Dedifferentiated amniotic fluid mesenchymal stem cell (primary cell): ENCODE measurements around the gene TNNC1.
A peak's percentile ranks its signal among the peaks of the same experiment; 100 is the strongest.

ENCODE experiments used
- DNase-seq: peaks from one replicate; pipeline ENCODE4 v3.0.0-alpha.2; 2016; ENCODE audit errors: extremely low spot score

The TNNC1 gene

GRCh38 chr3:52443791-52444687 is 9.8 kb downstream of the TNNC1 start:
- no peak for DNase-seq

- DNase-seq, result no peak
Observed at GRCh38 chr3:52443268-52443610, 10.6 kb downstream of the TNNC1 start.

- DNase-seq, result no peak
Observed at GRCh38 chr3:52442409-52443267, 11.2 kb downstream of the TNNC1 start.

- DNase-seq, result no peak
Observed at GRCh38 chr3:52441772-52442332, 12.0 kb downstream of the TNNC1 start.

- no peak for DNase-seq
Observed at GRCh38 chr3:52441091-52441771, 12.6 kb downstream of the TNNC1 start.

GRCh38 chr3:52440671-52441070 is 13.2 kb downstream of the TNNC1 start:
- no peak for DNase-seq

- no peak for DNase-seq
Observed at GRCh38 chr3:52440249-52440551, 13.6 kb downstream of the TNNC1 start.

GRCh38 chr3:52439426-52440248 is 14.2 kb downstream of the TNNC1 start:
- no peak for DNase-seq

GRCh38 chr3:52438579-52439425 is 15.0 kb downstream of the TNNC1 start:
- no peak for DNase-seq

- DNase-seq, result no peak
Observed at GRCh38 chr3:52438104-52438376, 15.8 kb downstream of the TNNC1 start.

GRCh38 chr3:52437326-52438103 is 16.3 kb downstream of the TNNC1 start:
- DNase-seq, result no peak

GRCh38 chr3:52436500-52437149 is 17.2 kb downstream of the TNNC1 start:
- peak; percentile 24 for DNase-seq

GRCh38 chr3:52435246-52436101 is 18.4 kb downstream of the TNNC1 start:
- DNase-seq, result no peak

- no peak for DNase-seq
Observed at GRCh38 chr3:52434491-52435115, 19.2 kb downstream of the TNNC1 start.

GRCh38 chr3:52433996-52434479 is 19.8 kb downstream of the TNNC1 start:
- DNase-seq, result no peak

- no peak for DNase-seq
Observed at GRCh38 chr3:52433328-52433995, 20.4 kb downstream of the TNNC1 start.

- no peak for DNase-seq
Observed at GRCh38 chr3:52432691-52433141, 21.1 kb downstream of the TNNC1 start.
